Activated naive CD8-positive, alpha-beta T cell treated with anti-CD3 and anti-CD28 coated beads, Interleukin-2, amount 50 U/mL, for 24 hours (primary cell): ENCODE measurements around the gene BRPF1.

Experiments
- ATAC-seq: fragments of 150-1000 bp; cut with Tn5 transposase; one replicate; pipeline ENCODE4 v1.10.0; 2021
- DNase-seq: peaks from one replicate; pipeline ENCODE4 v3.0.0; 2021
- H3K27ac Mint-ChIP-seq: one replicate; pipeline ENCODE4 v1.8.0; 2021; ENCODE audit warnings: mild to moderate bottlenecking, mixed read lengths
- H3K27me3 Mint-ChIP-seq: one replicate; pipeline ENCODE4 v1.8.0; 2021; ENCODE audit warnings: mixed read lengths
- H3K36me3 Mint-ChIP-seq: one replicate; pipeline ENCODE4 v1.8.0; 2021; ENCODE audit warnings: low read depth, mixed read lengths
- H3K4me1 Mint-ChIP-seq: one replicate; pipeline ENCODE4 v1.8.0; 2021; ENCODE audit warnings: mixed read lengths
- H3K4me3 Mint-ChIP-seq: one replicate; pipeline ENCODE4 v1.8.0; 2021; ENCODE audit warnings: mild to moderate bottlenecking, moderate library complexity, mixed read lengths
- H3K9me3 Mint-ChIP-seq: one replicate; pipeline ENCODE4 v1.8.0; 2021; ENCODE audit warnings: mixed read lengths

Gene BRPF1

GRCh38 chr3:9695345-9695744 is 36.2 kb upstream of the BRPF1 start:
- no peak for DNase-seq

GRCh38 chr3:9695746-9696145 is 35.8 kb upstream of the BRPF1 start:
- Mint-ChIP-seq H3K4me3 (no peak overlapping the region), H3K36me3 (peaks cover 27% of the 10 kb centered on the region), H3K4me1 (no peaks in the 10 kb centered on the region), H3K27me3 (no peaks in the 10 kb centered on the region), H3K9me3 (no peaks in the 10 kb centered on the region), H3K27ac (no peak overlapping the region)
- ATAC-seq (no peak), DNase-seq (no peak)

More at GRCh38 chr3:9695345-9695744, 36.2 kb upstream of the BRPF1 start:
- Mint-ChIP-seq H3K27me3 (no peaks in the 10 kb centered on the region), H3K4me1 (no peaks in the 10 kb centered on the region), H3K9me3 (no peaks in the 10 kb centered on the region), H3K36me3 (peaks cover 26% of the 10 kb centered on the region), H3K27ac (no peak overlapping the region), H3K4me3 (no peak overlapping the region)
- no peak for ATAC-seq

DNA sequence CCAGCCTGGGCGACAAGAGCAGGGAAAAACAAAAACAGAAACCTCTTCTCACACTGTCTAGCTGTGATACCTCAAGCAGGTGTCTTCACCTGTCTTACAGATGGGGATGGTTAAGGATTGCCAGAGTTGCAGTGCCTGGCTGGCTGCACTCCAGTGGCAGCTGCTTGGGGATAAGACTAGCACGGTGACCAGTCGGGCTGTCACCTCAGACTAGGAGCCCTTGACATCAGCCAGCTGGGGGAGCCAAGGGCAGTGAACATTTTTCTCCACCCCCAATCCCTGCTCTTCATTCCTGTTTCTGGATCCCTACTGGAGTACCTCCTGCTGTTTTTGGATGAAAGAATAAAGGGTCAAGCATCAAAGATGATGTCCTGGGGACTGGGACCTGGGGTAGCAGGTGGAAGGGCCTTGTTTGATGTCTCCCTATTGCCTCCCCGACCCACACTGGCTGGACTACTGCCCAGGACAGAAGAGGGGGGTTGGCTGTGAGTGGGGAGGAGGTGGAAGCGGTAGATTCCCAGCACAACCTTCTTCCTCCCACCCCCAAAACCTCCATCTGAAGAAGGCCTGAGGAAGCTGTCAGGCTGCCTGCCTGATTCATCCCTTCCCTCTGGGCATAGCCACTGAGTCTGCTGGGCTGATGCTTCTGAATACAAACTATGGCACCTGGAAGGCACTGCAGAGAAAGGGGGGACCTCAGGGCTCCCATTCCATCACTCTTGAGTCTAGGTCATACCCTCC is 34.9 kb upstream of the BRPF1 start:
- Mint-ChIP-seq H3K9me3 (no peaks in the 10 kb centered on the region), H3K27ac (no peak overlapping the region), H3K4me1 (no peaks in the 10 kb centered on the region), H3K27me3 (no peaks in the 10 kb centered on the region), H3K4me3 (no peak overlapping the region), H3K36me3 (peaks cover 31% of the 10 kb centered on the region)
- DNase-seq, result no peak
- no peak for ATAC-seq

GRCh38 chr3:9697892-9698291 is 33.6 kb upstream of the BRPF1 start:
- Mint-ChIP-seq H3K27ac (no peak overlapping the region), H3K36me3 (peaks cover 29% of the 10 kb centered on the region), H3K9me3 (no peaks in the 10 kb centered on the region), H3K4me1 (no peaks in the 10 kb centered on the region), H3K27me3 (peaks cover under 1% of the 10 kb centered on the region), H3K4me3 (no peak overlapping the region)
- DNase-seq (no peak), ATAC-seq (no peak)

DNA sequence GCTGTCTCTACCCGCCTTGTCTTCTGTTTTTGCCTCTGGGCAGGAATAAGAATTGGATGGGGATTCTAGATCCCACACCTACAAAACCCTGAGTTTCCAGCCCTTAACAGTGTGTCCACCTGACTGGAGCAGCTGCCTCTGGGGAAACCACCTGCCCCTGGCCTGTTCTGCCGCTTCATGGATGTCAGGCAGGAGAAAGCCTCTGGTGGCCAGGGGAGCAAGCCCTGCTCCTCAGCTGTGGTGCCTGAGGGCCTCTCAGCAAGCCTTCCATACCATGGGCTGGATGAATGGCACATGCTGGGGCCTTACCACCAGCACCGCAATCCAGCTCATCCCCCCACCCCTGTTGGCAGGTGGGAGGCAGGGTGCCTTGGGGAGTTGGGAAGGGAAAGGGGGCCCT is 33.2 kb upstream of the BRPF1 start:
- Mint-ChIP-seq H3K4me3 (no peak overlapping the region), H3K27me3 (peaks cover 4% of the 10 kb centered on the region), H3K9me3 (no peaks in the 10 kb centered on the region), H3K27ac (no peak overlapping the region), H3K4me1 (no peaks in the 10 kb centered on the region), H3K36me3 (peaks cover 30% of the 10 kb centered on the region)
- ATAC-seq (no peak), DNase-seq (no peak)

GRCh38 chr3:9700536-9700935 is 31.0 kb upstream of the BRPF1 start:
- peaks cover 8% of the 10 kb centered on the region for H3K4me1 Mint-ChIP-seq
- H3K36me3 Mint-ChIP-seq, result peaks cover 27% of the 10 kb centered on the region
- H3K9me3 Mint-ChIP-seq, result no peaks in the 10 kb centered on the region
- ATAC-seq (no peak), DNase-seq (no peak)
- H3K4me3 Mint-ChIP-seq, result no peak overlapping the region
- H3K27me3 Mint-ChIP-seq, result peaks cover 20% of the 10 kb centered on the region
- H3K27ac Mint-ChIP-seq, result no peak overlapping the region

DNA sequence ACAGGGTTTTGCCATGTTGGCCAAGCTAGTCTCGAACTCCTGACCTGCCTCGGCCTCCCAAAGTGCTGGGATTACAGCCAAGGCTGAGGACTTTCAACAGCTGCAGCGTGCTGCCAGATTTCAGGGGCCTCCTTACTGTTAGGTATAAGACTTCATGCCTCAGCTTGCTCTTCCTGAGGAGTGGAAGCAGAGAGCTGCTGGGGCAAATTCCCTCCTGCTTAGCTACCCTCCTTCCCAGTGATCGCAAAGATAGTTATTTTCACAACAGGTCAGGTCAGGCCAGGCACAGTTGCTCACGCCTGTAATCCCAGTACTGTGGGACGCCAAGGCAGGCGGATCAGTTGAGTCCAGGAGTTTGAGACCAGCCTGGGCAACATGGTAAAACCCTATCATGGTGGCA is 30.5 kb upstream of the BRPF1 start:
- no peak for DNase-seq
- ATAC-seq, result no peak
- peaks cover 25% of the 10 kb centered on the region for H3K27me3 Mint-ChIP-seq
- peaks cover 8% of the 10 kb centered on the region for H3K4me1 Mint-ChIP-seq
- no peaks in the 10 kb centered on the region for H3K9me3 Mint-ChIP-seq
- peaks cover 26% of the 10 kb centered on the region for H3K36me3 Mint-ChIP-seq
- no peak overlapping the region for H3K27ac Mint-ChIP-seq
- H3K4me3 Mint-ChIP-seq, result no peak overlapping the region

- peaks cover 32% of the 10 kb centered on the region for H3K27me3 Mint-ChIP-seq
- H3K4me3 Mint-ChIP-seq, result no peak overlapping the region
- peaks cover 8% of the 10 kb centered on the region for H3K4me1 Mint-ChIP-seq
- no peak overlapping the region for H3K27ac Mint-ChIP-seq
- no peaks in the 10 kb centered on the region for H3K9me3 Mint-ChIP-seq
- peaks cover 25% of the 10 kb centered on the region for H3K36me3 Mint-ChIP-seq
- ATAC-seq, result no peak
- DNase-seq, result no peak
These were observed 29.8 kb upstream of the BRPF1 start for GRCh38 chr3:9701711-9702110.

DNA sequence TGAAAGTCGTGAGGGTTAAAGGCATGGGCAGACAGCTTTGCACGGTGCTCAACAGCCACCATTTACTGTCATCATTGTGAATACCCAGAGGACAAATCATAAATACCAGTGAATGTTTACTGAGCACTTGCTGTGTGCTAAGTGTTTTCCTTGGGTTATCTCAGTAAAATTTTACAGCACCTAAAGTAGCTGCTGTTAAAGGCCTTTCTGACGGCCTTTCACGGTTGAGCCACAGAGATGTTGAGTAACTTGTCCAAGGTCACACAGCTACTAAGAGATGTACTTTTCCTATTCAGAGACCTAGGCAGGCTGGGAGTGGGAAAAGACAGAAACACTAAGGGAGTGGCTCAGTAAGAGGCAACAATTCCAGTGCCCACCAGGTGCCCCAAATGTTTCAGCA is 28.3 kb upstream of the BRPF1 start:
- Mint-ChIP-seq H3K4me3 (no peak overlapping the region), H3K27ac (no peak overlapping the region), H3K36me3 (peaks cover 18% of the 10 kb centered on the region), H3K27me3 (peaks cover 35% of the 10 kb centered on the region), H3K4me1 (peaks cover 8% of the 10 kb centered on the region), H3K9me3 (no peaks in the 10 kb centered on the region)
- DNase-seq (no peak), ATAC-seq (no peak)

- Mint-ChIP-seq H3K27me3 (peaks cover 35% of the 10 kb centered on the region), H3K27ac (no peak within 1 kb of the TSS), H3K4me3 (no peak within 1 kb of the TSS), H3K9me3 (no peaks in the 10 kb centered on the region), H3K4me1 (peaks cover 8% of the 10 kb centered on the region), H3K36me3 (peaks cover 18% of the 10 kb centered on the region)
- ATAC-seq (peak; percentile 8), DNase-seq (no peak)
These were observed 27.7 kb upstream of the BRPF1 start, which contains the start of gene CPNE9 for GRCh38 chr3:9703736-9704346. Gene CPNE9 (plus strand): TSS chr3:9703833. CDS start chr3:9703997, 164 bp downstream.

GRCh38 chr3:9704347-9705322 is 26.9 kb upstream of the BRPF1 start:
- Mint-ChIP-seq H3K36me3 (peaks cover 18% of the 10 kb centered on the region), H3K4me3 (no peak overlapping the region), H3K4me1 (peaks cover 8% of the 10 kb centered on the region), H3K9me3 (no peaks in the 10 kb centered on the region), H3K27me3 (peaks cover 35% of the 10 kb centered on the region), H3K27ac (no peak overlapping the region)
- ATAC-seq (no peak), DNase-seq (peak; percentile 31)

GRCh38 chr3:9710174-9710739 is 21.3 kb upstream of the BRPF1 start:
- no peak for ATAC-seq
- DNase-seq, result no peak

GRCh38 chr3:9712415-9712814 is 19.1 kb upstream of the BRPF1 start:
- peaks cover 3% of the 10 kb centered on the region for H3K27me3 Mint-ChIP-seq
- H3K36me3 Mint-ChIP-seq, result no peaks in the 10 kb centered on the region
- no peak for ATAC-seq
- no peaks in the 10 kb centered on the region for H3K9me3 Mint-ChIP-seq
- no peaks in the 10 kb centered on the region for H3K4me1 Mint-ChIP-seq
- DNase-seq, result no peak
- no peak overlapping the region for H3K4me3 Mint-ChIP-seq
- H3K27ac Mint-ChIP-seq, result no peak overlapping the region

More at GRCh38 chr3:9710174-9710739, 21.3 kb upstream of the BRPF1 start:
- Mint-ChIP-seq H3K27me3 (peaks cover 18% of the 10 kb centered on the region), H3K36me3 (no peaks in the 10 kb centered on the region), H3K4me3 (no peak overlapping the region), H3K27ac (no peak overlapping the region), H3K4me1 (no peaks in the 10 kb centered on the region), H3K9me3 (no peaks in the 10 kb centered on the region)

- Mint-ChIP-seq H3K27me3 (peaks cover 2% of the 10 kb centered on the region), H3K4me1 (no peaks in the 10 kb centered on the region)
These were observed 18.4 kb upstream of the BRPF1 start for GRCh38 chr3:9713142-9713541.

More at GRCh38 chr3:9713142-9713541, 18.4 kb upstream of the BRPF1 start:
- no peak overlapping the region for H3K4me3 Mint-ChIP-seq
- H3K9me3 Mint-ChIP-seq, result no peaks in the 10 kb centered on the region
- DNase-seq (no peak), ATAC-seq (no peak)
- H3K36me3 Mint-ChIP-seq, result no peaks in the 10 kb centered on the region
- H3K27ac Mint-ChIP-seq, result no peak overlapping the region
